Cardiac muscle cell (in vitro differentiated cells and primary cell): Measurements from ENCODE around the gene GPHA2. TPM values are rescaled to one million over a fixed set of nuclear protein-coding genes. Genes with fewer than 3 reads are reported as not detected.
A peak's percentile ranks its signal among the peaks of the same experiment; 100 is the strongest.

Experiments
- DNase-seq, 2 donors: peaks; one replicate each; pipeline versions ENCODE4 v3.0.0 to v3.0.0-alpha.2; 2010 to 2017; ENCODE audit warnings: low read depth in 1 of 2, low spot score in 1 of 2
- H3K27ac ChIP-seq: fragments of 200-600 bp; sonication (generic); 2 replicates; pipeline ENCODE4 v1.5.1; 2016
- H3K27me3 ChIP-seq: fragments of 200-600 bp; sonication (generic); 2 replicates; pipeline ENCODE4 v1.6.0; 2016; ENCODE audit warnings: control low read depth
- H3K36me3 ChIP-seq: fragments of 200-600 bp; sonication (generic); 2 replicates; pipeline ENCODE4 v1.5.1; 2016; ENCODE audit warnings: control low read depth
- H3K4me1 ChIP-seq: fragments of 200-600 bp; sonication (generic); 2 replicates; pipeline ENCODE4 v1.8.1; 2017; ENCODE audit warnings: low read depth, mild to moderate bottlenecking, mixed run types
- H3K4me3 ChIP-seq: fragments of 200-600 bp; sonication (generic); 2 replicates; pipeline ENCODE4 v1.5.1; 2016; ENCODE audit warnings: mild to moderate bottlenecking
- H3K9me3 ChIP-seq: fragments of 200-600 bp; sonication (generic); 2 replicates; pipeline ENCODE4 v1.5.1; 2017; ENCODE audit warnings: low read depth, mild to moderate bottlenecking, control low read depth
- CTCF ChIP-seq: IDR thresholded peaks from 2 replicates; pipeline ENCODE4 v1.5.1; 2012; ENCODE audit warnings: low read depth, mild to moderate bottlenecking, low read length
- polyA plus RNA-seq: library from polyadenylated mRNA; unstranded; fragments of >200 nt; fragmentation: Nextera tagmentation; extraction: Ambion mirVana; gene quantifications from 2 replicates; pipeline ENCODE4 v1.2.1, GENCODE V29; 2016
- total RNA-seq: library from RNA; depleted of rRNA; stranded (reverse); fragments of >200 nt; gene quantifications from 2 replicates; pipeline ENCODE4 v1.2.3, GENCODE V29; 2016

GPHA2 gene
- total and polyA plus RNA-seq, 2 experiments from 2014 or later, result 0.60 TPM; not detected in 1

GRCh38 chr11:64923944-64924909 lies 11.5 kb downstream of the GPHA2 start, which contains the start of gene PPP2R5B:
TSS of gene PPP2R5B (plus strand) at chr11:64924689. CDS start at chr11:64925735, 1,046 bp downstream.
- DNase-seq, result peak; percentile 92 to 95
- Histone ChIP-seq H3K36me3 (no peaks in the 10 kb centered on the region), H3K27me3 (no peaks in the 10 kb centered on the region), H3K4me1 (peaks cover 8% of the 10 kb centered on the region), H3K9me3 (no peaks in the 10 kb centered on the region), H3K4me3 (peak within 1 kb of the TSS; percentile 95), H3K27ac (peak within 1 kb of the TSS; percentile 90)
- TF ChIP-seq CTCF, result no peak

- DNase-seq, result no peak
- peaks cover 8% of the 10 kb centered on the region for H3K4me1 ChIP-seq
- no peaks in the 10 kb centered on the region for H3K9me3 ChIP-seq
- no peak for TF ChIP-seq CTCF
- H3K27ac ChIP-seq, result no peak overlapping the region
- no peaks in the 10 kb centered on the region for H3K36me3 ChIP-seq
- no peak overlapping the region for H3K4me3 ChIP-seq
- H3K27me3 ChIP-seq, result no peaks in the 10 kb centered on the region
Observed at GRCh38 chr11:64923151-64923661, 12.5 kb downstream of the GPHA2 start.

- H3K27me3 ChIP-seq, result no peaks in the 10 kb centered on the region
- no peak for DNase-seq
- no peak for TF ChIP-seq CTCF
- peaks cover 8% of the 10 kb centered on the region for H3K4me1 ChIP-seq
- H3K9me3 ChIP-seq, result no peaks in the 10 kb centered on the region
- no peaks in the 10 kb centered on the region for H3K36me3 ChIP-seq
- H3K4me3 ChIP-seq, result no peak overlapping the region
- H3K27ac ChIP-seq, result no peak overlapping the region
Observed at GRCh38 chr11:64921384-64921783, 14.3 kb downstream of the GPHA2 start.

GRCh38 chr11:64920124-64920523 lies 15.6 kb downstream of the GPHA2 start:
- Histone ChIP-seq H3K27me3 (no peaks in the 10 kb centered on the region), H3K4me1 (peaks cover 16% of the 10 kb centered on the region), H3K36me3 (no peaks in the 10 kb centered on the region), H3K4me3 (no peak overlapping the region), H3K9me3 (no peaks in the 10 kb centered on the region), H3K27ac (no peak overlapping the region)
- no peak for TF ChIP-seq CTCF
- DNase-seq, result no peak

- Histone ChIP-seq H3K9me3 (no peaks in the 10 kb centered on the region), H3K36me3 (no peaks in the 10 kb centered on the region), H3K4me1 (peaks cover 16% of the 10 kb centered on the region), H3K27me3 (no peaks in the 10 kb centered on the region), H3K27ac (no peak overlapping the region), H3K4me3 (no peak overlapping the region)
- no peak for TF ChIP-seq CTCF
- DNase-seq, result no peak
Observed at GRCh38 chr11:64919627-64920026, 16.1 kb downstream of the GPHA2 start.
